ENCODE results near the gene ARHGAP10.

DNA sequence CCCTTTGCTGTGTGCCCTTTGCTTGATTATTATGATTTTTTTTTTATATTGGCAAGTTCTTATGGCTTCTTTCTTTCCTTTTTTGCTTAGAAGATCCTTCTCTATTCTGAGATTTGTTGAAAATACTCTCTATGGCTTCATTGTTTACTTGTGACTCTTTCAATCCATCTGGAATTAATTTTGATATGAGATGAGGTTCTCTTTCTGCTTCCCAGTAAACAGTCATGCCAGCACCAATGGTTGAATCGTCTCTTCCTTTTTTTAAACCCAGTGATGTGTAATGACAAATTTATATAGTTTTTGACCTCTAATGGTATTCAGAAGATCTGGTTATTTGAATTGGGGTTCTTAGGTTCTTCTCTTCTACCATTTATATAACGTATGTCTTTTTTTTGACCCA lies 121.8 kb downstream of the ARHGAP10 start:
- TF ChIP-seq, protein P1, sequence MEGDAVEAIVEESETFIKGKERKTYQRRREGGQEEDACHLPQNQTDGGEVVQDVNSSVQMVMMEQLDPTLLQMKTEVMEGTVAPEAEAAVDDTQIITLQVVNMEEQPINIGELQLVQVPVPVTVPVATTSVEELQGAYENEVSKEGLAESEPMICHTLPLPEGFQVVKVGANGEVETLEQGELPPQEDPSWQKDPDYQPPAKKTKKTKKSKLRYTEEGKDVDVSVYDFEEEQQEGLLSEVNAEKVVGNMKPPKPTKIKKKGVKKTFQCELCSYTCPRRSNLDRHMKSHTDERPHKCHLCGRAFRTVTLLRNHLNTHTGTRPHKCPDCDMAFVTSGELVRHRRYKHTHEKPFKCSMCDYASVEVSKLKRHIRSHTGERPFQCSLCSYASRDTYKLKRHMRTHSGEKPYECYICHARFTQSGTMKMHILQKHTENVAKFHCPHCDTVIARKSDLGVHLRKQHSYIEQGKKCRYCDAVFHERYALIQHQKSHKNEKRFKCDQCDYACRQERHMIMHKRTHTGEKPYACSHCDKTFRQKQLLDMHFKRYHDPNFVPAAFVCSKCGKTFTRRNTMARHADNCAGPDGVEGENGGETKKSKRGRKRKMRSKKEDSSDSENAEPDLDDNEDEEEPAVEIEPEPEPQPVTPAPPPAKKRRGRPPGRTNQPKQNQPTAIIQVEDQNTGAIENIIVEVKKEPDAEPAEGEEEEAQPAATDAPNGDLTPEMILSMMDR (conservative IDR thresholded peaks at IDR 0.05 in 1 of 2, IDR thresholded peaks at IDR 0.05 in 1 of 2; ENCODE audit: extremely low read depth in 1 of 2, insufficient read depth in 1 of 2, low read depth in 1 of 2, low read length in 2 of 2): no peak
- TF ChIP-seq EZH2 (IDR thresholded peaks at IDR 0.05; ENCODE audit: borderline replicate concordance, low read length): no peak
